HCT116 (cell line): ENCODE results near the gene DYNC1I1. TPM values are rescaled to one million over a fixed set of nuclear protein-coding genes. Genes with fewer than 3 reads are reported as not detected.

ENCODE experiments used
- ATAC-seq: fragments of 200-7000 bp; cut with Tn5 transposase; 2 replicates; pipeline ENCODE4 v1.9.1; 2020; ENCODE audit warnings: mild to moderate bottlenecking, moderate library complexity
- BruUV-seq: library from RNA; stranded (reverse); fragments of 400-500 nt; replicated peaks from 2 replicates; lab custom pipeline; 2021; lab: Mats Ljungman, UMichigan
- CTCF ChIA-PET: fragments of 300-600 bp; sonication (Branson Sonifier 250); formaldehyde crosslinking; loops from one replicate; lab custom pipeline; 2021; ENCODE audit warnings: antibody characterized with exemption; lab: Charles Lee
- POLR2A ChIA-PET: fragments of 300-600, 350-600 bp; sonication (Branson Sonifier 250); formaldehyde crosslinking; loops from one replicate; lab custom pipeline; 2021; ENCODE audit warnings: antibody characterized with exemption; lab: Charles Lee
- RAD21 ChIA-PET, 2 experiments: fragments of 300-600 bp; sonication (Branson Sonifier 250); formaldehyde crosslinking; loops; one replicate each; lab custom pipeline; 2023; ENCODE audit warnings: low total read pairs in 2 of 2; ENCODE audit not compliant: uncharacterized antibody in 2 of 2, unreplicated experiment in 2 of 2, low non-redundant PET in 1 of 2; lab: Charles Lee
- DNase-seq: peaks from one replicate; pipeline ENCODE4 v3.0.0-alpha.2; 2010; ENCODE audit warnings: low read depth, low spot score
- H2AFZ ChIP-seq: fragments of 200-600 bp; shearing (Covaris generic), sonication (generic); 2 replicates; pipeline ENCODE4 v1.6.1; 2017; ENCODE audit warnings: low read depth, mixed run types, mixed read lengths, antibody characterized with exemption, low read length; ENCODE audit not compliant: poor library complexity, severe bottlenecking
- H3K27ac ChIP-seq: 2 replicates; pipeline ENCODE4 v1.5.1; 2012; ENCODE audit warnings: low read depth, low read length
- H3K27me3 ChIP-seq: fragments of 200-600 bp; sonication (generic); 2 replicates; pipeline ENCODE4 v1.6.1; 2016; ENCODE audit warnings: mixed run types, low read length, mixed read lengths; ENCODE audit not compliant: insufficient read depth
- H3K36me3 ChIP-seq, 2 experiments: fragments of 200-500 bp in 1 of 2; fragments of 200-600 bp in 1 of 2; sonication (Bioruptor generic) in 1 of 2; sonication (generic) in 1 of 2; 2 replicates each; pipeline versions ENCODE4 v1.5.1 to v1.6.1; 2014 to 2016; ENCODE audit warnings: low read length in 2 of 2, inconsistent platforms in 1 of 2, mixed read lengths in 1 of 2, mixed run types in 1 of 2; ENCODE audit not compliant: insufficient read depth in 2 of 2, control insufficient read depth in 1 of 2
- H3K4me1 ChIP-seq, 2 experiments: fragments of 200-600 bp in 1 of 2; sonication (generic) in 1 of 2; 2 replicates each; pipeline versions ENCODE4 v1.5.1 to v1.6.1; 2012 to 2017; ENCODE audit warnings: low read length in 2 of 2, inconsistent platforms in 1 of 2, mild to moderate bottlenecking in 1 of 2, mixed read lengths in 1 of 2, mixed run types in 1 of 2, moderate library complexity in 1 of 2; ENCODE audit not compliant: insufficient read depth in 2 of 2, control insufficient read depth in 1 of 2
- H3K4me2 ChIP-seq: fragments of 200-600 bp; sonication (generic); 2 replicates; pipeline ENCODE4 v1.6.1; 2017; ENCODE audit warnings: mixed run types, low read length, mixed read lengths
- H3K4me3 ChIP-seq, 2 experiments: fragments of 200-600 bp in 1 of 2; sonication (generic) in 1 of 2; replicated peaks in 1 of 2; 2 replicates each; pipeline ENCODE4 v1.5.1; 2011 to 2016; ENCODE audit warnings: low read length in 2 of 2, control low read depth in 1 of 2, low read depth in 1 of 2, mild to moderate bottlenecking in 1 of 2, mixed read lengths in 1 of 2, mixed run types in 1 of 2
- H3K79me2 ChIP-seq: fragments of 200-600 bp; sonication (generic); 2 replicates; pipeline ENCODE4 v1.6.1; 2017; ENCODE audit warnings: mild to moderate bottlenecking, mixed run types, low read length, moderate library complexity, mixed read lengths; ENCODE audit not compliant: insufficient read depth
- H3K9ac ChIP-seq: fragments of 200-600 bp; sonication (generic); 2 replicates; pipeline ENCODE4 v1.6.1; 2016; ENCODE audit warnings: low read length, mixed read lengths
- H3K9me2 ChIP-seq: fragments of 200-600 bp; sonication (generic), shearing (Covaris generic); 2 replicates; pipeline ENCODE4 v1.6.1; 2017; ENCODE audit warnings: mixed run types, mild to moderate bottlenecking, moderate library complexity; ENCODE audit not compliant: insufficient read depth
- H3K9me3 ChIP-seq, 2 experiments: fragments of 200-500 bp in 1 of 2; fragments of 200-600 bp in 1 of 2; sonication (Bioruptor generic) in 1 of 2; sonication (generic) in 1 of 2; 2 replicates each; pipeline ENCODE4 v1.6.1; 2014 to 2017; ENCODE audit warnings: low read length in 2 of 2, mixed read lengths in 2 of 2, inconsistent platforms in 1 of 2, low read depth in 1 of 2, mild to moderate bottlenecking in 1 of 2, mixed run types in 1 of 2, moderate library complexity in 1 of 2; ENCODE audit not compliant: control insufficient read depth in 1 of 2, insufficient read depth in 1 of 2
- H4K20me1 ChIP-seq: fragments of 200-600 bp; sonication (generic), shearing (Covaris generic); 2 replicates; pipeline ENCODE4 v1.6.1; 2017; ENCODE audit warnings: mixed run types, mild to moderate bottlenecking, moderate library complexity; ENCODE audit not compliant: insufficient read depth
- ATF3 ChIP-seq: IDR thresholded peaks from 2 replicates; pipeline ENCODE4 v1.6.1; 2012
- CBX3 ChIP-seq: IDR thresholded peaks from 2 replicates; pipeline ENCODE4 v1.6.1; 2012; ENCODE audit warnings: low read depth
- CTCF ChIP-seq, 3 experiments: fragments of 200-600 bp in 1 of 3; sonication (generic) in 1 of 3; IDR thresholded peaks in 2 of 3; conservative IDR thresholded peaks in 1 of 3; 2 replicates each; pipeline ENCODE4 v1.5.1; 2012 to 2017; ENCODE audit warnings: low read depth in 2 of 3, low read length in 2 of 3, antibody characterized with exemption in 1 of 3, borderline replicate concordance in 1 of 3, control low read depth in 1 of 3, mild to moderate bottlenecking in 1 of 3, mixed read lengths in 1 of 3, mixed run types in 1 of 3, moderate library complexity in 1 of 3; ENCODE audit not compliant: insufficient read depth in 1 of 3
- ELF1 ChIP-seq: IDR thresholded peaks from 2 replicates; pipeline ENCODE4 v1.6.1; 2012; ENCODE audit warnings: low read depth, borderline replicate concordance
- EZH2 ChIP-seq: fragments of 200-600 bp; sonication (generic); IDR thresholded peaks from 2 replicates; pipeline ENCODE4 v1.6.1; 2017; ENCODE audit warnings: antibody characterized with exemption, mixed run types
- EZH2phosphoT487 ChIP-seq: fragments of 200-600 bp; IDR thresholded peaks from 2 replicates; pipeline ENCODE4 v1.6.1; 2018; ENCODE audit warnings: antibody characterized with exemption, borderline replicate concordance
- FOSL1 ChIP-seq: IDR thresholded peaks from 2 replicates; pipeline ENCODE4 v1.6.1; 2012; ENCODE audit warnings: low read depth
- JUND ChIP-seq: IDR thresholded peaks from 2 replicates; pipeline ENCODE4 v1.6.1; 2012
- MAX ChIP-seq: IDR thresholded peaks from 2 replicates; pipeline ENCODE4 v1.6.1; 2012
- POLR2A ChIP-seq: IDR thresholded peaks from 2 replicates; pipeline ENCODE4 v1.7.0; 2011; ENCODE audit warnings: borderline replicate concordance; ENCODE audit not compliant: insufficient read depth, insufficient read length; ENCODE audit errors: extremely low read depth
- RAD21 ChIP-seq: IDR thresholded peaks from 2 replicates; pipeline ENCODE4 v1.6.1; 2012; ENCODE audit warnings: low read depth, mild to moderate bottlenecking
- REST ChIP-seq: IDR thresholded peaks from 2 replicates; pipeline ENCODE4 v1.6.1; 2012; ENCODE audit warnings: low read depth
- SP1 ChIP-seq: IDR thresholded peaks from 2 replicates; pipeline ENCODE4 v1.6.1; 2012; ENCODE audit warnings: low read depth
- SRF ChIP-seq: IDR thresholded peaks from 2 replicates; pipeline ENCODE4 v1.6.1; 2012; ENCODE audit warnings: low read depth
- TCF7L2 ChIP-seq: IDR thresholded peaks from 2 replicates; pipeline ENCODE4 v1.7.0; 2011; ENCODE audit warnings: borderline replicate concordance, inconsistent platforms; ENCODE audit not compliant: insufficient read depth, insufficient read length; ENCODE audit errors: extremely low read depth
- YY1 ChIP-seq: IDR thresholded peaks from 2 replicates; pipeline ENCODE4 v1.6.1; 2011; ENCODE audit warnings: low read length, low read depth, moderate library complexity, mild to moderate bottlenecking; ENCODE audit not compliant: insufficient replicate concordance; ENCODE audit errors: extremely low read depth
- ZNF274 ChIP-seq: fragments of 200-500 bp; sonication (Bioruptor generic); IDR thresholded peaks from 2 replicates; pipeline ENCODE4 v1.6.1; 2014; ENCODE audit warnings: mild to moderate bottlenecking, low read depth, low read length, inconsistent platforms
- intact Hi-C: fragments of 100-400 bp; cut with micrococcal nuclease; formaldehyde crosslinking; loops from 2 replicates; pipeline ENCODE4 v1.10.0; 2022
- total RNA-seq: library from RNA; stranded (reverse); gene quantifications from one replicate; pipeline ENCODE4 v1.2.1, GENCODE V29; 2021; ENCODE audit not compliant: unreplicated experiment

The DYNC1I1 gene
- total RNA-seq, 1 experiment from 2014 or later = not detected

GRCh38 chr7:95822717-95823116, 50.4 kb downstream of the DYNC1I1 start:
- ChIA-PET CTCF (no interaction called here), RAD21 (no interaction called here), POLR2A (no interaction called here)
- Histone ChIP-seq H3K36me3 (no peaks in the 10 kb centered on the region), H3K27ac (no peak overlapping the region), H3K9ac (no peak overlapping the region), H3K4me3 (no peak overlapping the region), H4K20me1 (no peaks in the 10 kb centered on the region), H3K9me3 (no peaks in the 10 kb centered on the region), H3K4me1 (no peaks in the 10 kb centered on the region), H3K9me2 (no peaks in the 10 kb centered on the region), H3K4me2 (no peak overlapping the region), H3K27me3 (peaks cover 6% of the 10 kb centered on the region), H2AFZ (no peak overlapping the region), H3K79me2 (no peaks in the 10 kb centered on the region)
- intact Hi-C loops = no loop called here
- ATAC-seq (no peak), DNase-seq (no peak)
- BruUV-seq = no TSS peak
- no peak for TF ChIP-seq MAX
- TF ChIP-seq CTCF (IDR thresholded peaks at IDR 0.05 in 2 of 3, conservative IDR thresholded peaks at IDR 0.05 in 1 of 3; ENCODE audit: borderline replicate concordance in 1 of 3, insufficient read depth in 1 of 3, low read depth in 2 of 3, low read length in 2 of 3) = no peak
- TF ChIP-seq JUND = no peak
- no peak for TF ChIP-seq SRF
- no peak for TF ChIP-seq ATF3
- no peak for TF ChIP-seq CBX3
- TF ChIP-seq EZH2 = no peak
- TF ChIP-seq POLR2A = no peak
- TF ChIP-seq ELF1 = no peak
- TF ChIP-seq YY1 = no peak
- no peak for TF ChIP-seq FOSL1
- TF ChIP-seq TCF7L2 = no peak
- no peak for TF ChIP-seq REST
- no peak for TF ChIP-seq EZH2phosphoT487
- TF ChIP-seq RAD21 = no peak
- TF ChIP-seq SP1 = no peak
- TF ChIP-seq ZNF274 = no peak
